Stimulated activated CD8-positive, alpha-beta memory T cell treated with anti-CD3 and anti-CD28 coated beads, Interleukin-4, amount 100 ng/mL, for 1 hour (primary cell): Measurements from ENCODE around the gene ROCK2.

Experiments
- DNase-seq, 2 donors: peaks; one replicate each; pipeline ENCODE4 v3.0.0-alpha.2; 2020; ENCODE audit warnings: low read depth in 2 of 2, low spot score in 1 of 2

The ROCK2 gene

GRCh38 chr2:11312770-11313471 lies 31.5 kb downstream of the ROCK2 start:
- DNase-seq: no peak

- no peak for DNase-seq
These were observed 32.9 kb downstream of the ROCK2 start for GRCh38 chr2:11311543-11311942.

GRCh38 chr2:11310212-11310611 lies 34.2 kb downstream of the ROCK2 start:
- no peak for DNase-seq

- DNase-seq: no peak
These were observed 34.7 kb downstream of the ROCK2 start for GRCh38 chr2:11309706-11310105.

GRCh38 chr2:11307764-11308415 lies 36.5 kb downstream of the ROCK2 start:
- no peak for DNase-seq

- DNase-seq: no peak
These were observed 38.5 kb downstream of the ROCK2 start for GRCh38 chr2:11305958-11306357.

- DNase-seq: no peak
These were observed 39.1 kb downstream of the ROCK2 start for GRCh38 chr2:11305338-11305737.

GRCh38 chr2:11304476-11304875 lies 40.0 kb downstream of the ROCK2 start:
- DNase-seq: no peak

- no peak for DNase-seq
These were observed 41.0 kb downstream of the ROCK2 start for GRCh38 chr2:11303290-11304013.

- DNase-seq: no peak
These were observed 45.0 kb downstream of the ROCK2 start for GRCh38 chr2:11299439-11299838.

GRCh38 chr2:11298592-11298991 lies 45.8 kb downstream of the ROCK2 start:
- no peak for DNase-seq

GRCh38 chr2:11296401-11296800 lies 48.0 kb downstream of the ROCK2 start:
- no peak for DNase-seq

GRCh38 chr2:11292464-11293255 lies 51.8 kb downstream of the ROCK2 start:
- no peak for DNase-seq

GRCh38 chr2:11290713-11291112 lies 53.7 kb downstream of the ROCK2 start:
- DNase-seq: no peak

- no peak for DNase-seq
These were observed 54.2 kb downstream of the ROCK2 start for GRCh38 chr2:11290211-11290610.

GRCh38 chr2:11288431-11288830 lies 56.0 kb downstream of the ROCK2 start:
- DNase-seq: no peak

- no peak for DNase-seq
These were observed 57.7 kb downstream of the ROCK2 start for GRCh38 chr2:11286749-11287148.

- DNase-seq: no peak
These were observed 58.1 kb downstream of the ROCK2 start for GRCh38 chr2:11286323-11286722.

GRCh38 chr2:11285499-11285898 lies 58.9 kb downstream of the ROCK2 start:
- no peak for DNase-seq

- no peak for DNase-seq
These were observed 63.2 kb downstream of the ROCK2 start for GRCh38 chr2:11281186-11281585.

- no peak for DNase-seq
These were observed 63.7 kb downstream of the ROCK2 start for GRCh38 chr2:11280713-11281112.
